Calu3 (cell line): Measurements from ENCODE around the gene CEACAM4. TPM values are rescaled to one million over a fixed set of nuclear protein-coding genes. Genes with fewer than 3 reads are reported as not detected.

Experiments used
- BruUV-seq: library from RNA; stranded (reverse); fragments of 400-500 nt; replicated peaks from 2 replicates; lab custom pipeline; 2021; lab: Mats Ljungman, UMichigan
- CTCF ChIA-PET: fragments of 300-600 bp; sonication (Branson Sonifier 250); formaldehyde crosslinking; loops from one replicate; lab custom pipeline; 2022; ENCODE audit warnings: antibody characterized with exemption; lab: Charles Lee
- DNase-seq: peaks from one replicate; pipeline ENCODE4 v3.0.0; 2022
- H3K27ac Mint-ChIP-seq: one replicate; pipeline ENCODE4 v1.8.0; 2022; ENCODE audit warnings: mixed read lengths; ENCODE audit not compliant: unreplicated experiment
- H3K27me3 Mint-ChIP-seq: one replicate; pipeline ENCODE4 v1.8.0; 2022; ENCODE audit warnings: mixed read lengths; ENCODE audit not compliant: unreplicated experiment
- H3K36me3 Mint-ChIP-seq: one replicate; pipeline ENCODE4 v1.8.0; 2022; ENCODE audit warnings: mild to moderate bottlenecking, moderate library complexity, mixed read lengths; ENCODE audit not compliant: insufficient read depth, unreplicated experiment
- H3K4me1 Mint-ChIP-seq: one replicate; pipeline ENCODE4 v1.8.0; 2022; ENCODE audit warnings: mild to moderate bottlenecking, low read depth, mixed read lengths; ENCODE audit not compliant: unreplicated experiment
- H3K4me3 Mint-ChIP-seq: one replicate; pipeline ENCODE4 v1.8.0; 2022; ENCODE audit warnings: mild to moderate bottlenecking, low read depth, moderate library complexity, mixed read lengths; ENCODE audit not compliant: unreplicated experiment
- H3K9me3 Mint-ChIP-seq: one replicate; pipeline ENCODE4 v1.8.0; 2022; ENCODE audit warnings: low read depth, mixed read lengths; ENCODE audit not compliant: unreplicated experiment
- intact Hi-C: fragments of 100-400 bp; cut with micrococcal nuclease; formaldehyde crosslinking; loops from one replicate; pipeline ENCODE4 v1.10.0; 2022; ENCODE audit not compliant: unreplicated experiment
- total RNA-seq: library from RNA; stranded (reverse); gene quantifications from 2 replicates; pipeline ENCODE4 v1.2.3, GENCODE V29; 2022
- TF ChIP-seq, protein P1 (sequence below): fragments of 200-600 bp; IDR thresholded peaks from one replicate; pipeline ENCODE4 v1.8.0; 2022; ENCODE audit warnings: antibody characterized with exemption; ENCODE audit not compliant: unreplicated experiment

Gene CEACAM4
- total RNA-seq, 1 experiment from 2014 or later: not detected

- BruUV-seq: no TSS peak
- CTCF ChIA-PET: interaction anchor here (0.6 to 2.7 kb wide), 9 partner anchors 10 to 234 kb away, joined by 3 to 26 read pairs (median 4); partner anchors contain the start of gene DMAC2
- no peaks in the 10 kb centered on the region for H3K9me3 Mint-ChIP-seq
- H3K4me3 Mint-ChIP-seq: no peak overlapping the region
- H3K36me3 Mint-ChIP-seq: no peaks in the 10 kb centered on the region
- H3K4me1 Mint-ChIP-seq: peaks cover 3% of the 10 kb centered on the region
- peaks cover 97% of the 10 kb centered on the region for H3K27me3 Mint-ChIP-seq
- TF ChIP-seq, protein P1, sequence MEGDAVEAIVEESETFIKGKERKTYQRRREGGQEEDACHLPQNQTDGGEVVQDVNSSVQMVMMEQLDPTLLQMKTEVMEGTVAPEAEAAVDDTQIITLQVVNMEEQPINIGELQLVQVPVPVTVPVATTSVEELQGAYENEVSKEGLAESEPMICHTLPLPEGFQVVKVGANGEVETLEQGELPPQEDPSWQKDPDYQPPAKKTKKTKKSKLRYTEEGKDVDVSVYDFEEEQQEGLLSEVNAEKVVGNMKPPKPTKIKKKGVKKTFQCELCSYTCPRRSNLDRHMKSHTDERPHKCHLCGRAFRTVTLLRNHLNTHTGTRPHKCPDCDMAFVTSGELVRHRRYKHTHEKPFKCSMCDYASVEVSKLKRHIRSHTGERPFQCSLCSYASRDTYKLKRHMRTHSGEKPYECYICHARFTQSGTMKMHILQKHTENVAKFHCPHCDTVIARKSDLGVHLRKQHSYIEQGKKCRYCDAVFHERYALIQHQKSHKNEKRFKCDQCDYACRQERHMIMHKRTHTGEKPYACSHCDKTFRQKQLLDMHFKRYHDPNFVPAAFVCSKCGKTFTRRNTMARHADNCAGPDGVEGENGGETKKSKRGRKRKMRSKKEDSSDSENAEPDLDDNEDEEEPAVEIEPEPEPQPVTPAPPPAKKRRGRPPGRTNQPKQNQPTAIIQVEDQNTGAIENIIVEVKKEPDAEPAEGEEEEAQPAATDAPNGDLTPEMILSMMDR: peak; percentile 94
- intact Hi-C loops: loop anchor here (1.0 to 10.0 kb wide), 4 partner anchors 54 to 226 kb away; no protein-coding TSS in a partner anchor
- peak; percentile 91 for DNase-seq
- H3K27ac Mint-ChIP-seq: no peak overlapping the region
These were observed 56.2 kb downstream of the CEACAM4 start for GRCh38 chr19:41570639-41571112.

GRCh38 chr19:41570179-41570578 lies 56.7 kb downstream of the CEACAM4 start:
- Mint-ChIP-seq H3K27me3 (peaks cover 97% of the 10 kb centered on the region), H3K27ac (no peak overlapping the region), H3K9me3 (no peaks in the 10 kb centered on the region), H3K36me3 (no peaks in the 10 kb centered on the region), H3K4me1 (no peaks in the 10 kb centered on the region), H3K4me3 (no peak overlapping the region)
- no TSS peak for BruUV-seq
- intact Hi-C loops: loop anchor here (1.0 to 10.0 kb wide), 4 partner anchors 53 to 225 kb away; no protein-coding TSS in a partner anchor
- CTCF ChIA-PET: interaction anchor here (0.9 to 2.7 kb wide), 8 partner anchors 10 to 161 kb away, joined by 3 to 26 read pairs (median 5); partner anchors contain the start of gene DMAC2
- DNase-seq: peak; percentile 22
- TF ChIP-seq, protein P1: no peak

DNA sequence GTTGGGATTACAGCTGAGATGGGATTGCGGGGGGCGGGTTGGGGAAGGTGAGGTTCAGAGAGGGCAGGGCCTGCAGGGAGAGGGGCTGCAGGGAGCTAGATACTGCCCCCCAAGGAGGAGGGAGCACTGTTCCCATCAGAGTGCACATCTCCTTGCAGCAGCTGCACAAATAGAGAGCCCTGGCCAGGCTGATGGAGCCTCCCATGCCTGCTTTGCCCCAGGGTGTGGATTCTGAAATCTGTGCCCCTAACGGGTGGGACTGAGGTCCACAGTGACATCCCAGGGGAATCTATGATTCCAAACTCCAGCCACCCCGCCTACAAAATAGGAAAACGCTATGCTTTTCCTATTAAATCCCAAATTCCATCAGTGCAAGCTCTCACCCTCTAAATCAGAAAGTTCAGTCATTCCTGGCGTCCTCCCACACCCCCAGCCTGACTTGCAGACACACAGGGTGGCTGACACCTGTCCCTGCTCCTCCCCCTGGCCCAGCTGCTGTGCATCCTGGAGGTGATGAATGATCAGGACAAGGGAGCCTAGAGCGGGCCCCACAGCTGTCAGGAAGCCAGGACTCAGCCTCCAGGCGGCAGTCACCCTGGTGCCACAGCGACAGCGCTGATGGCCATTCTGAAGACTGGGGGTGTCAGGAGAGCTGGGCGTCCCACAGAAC lies 57.3 kb downstream of the CEACAM4 start:
- no peaks in the 10 kb centered on the region for H3K9me3 Mint-ChIP-seq
- intact Hi-C loops: loop anchor here (1.0 to 10.0 kb wide), 4 partner anchors 53 to 225 kb away; no protein-coding TSS in a partner anchor
- CTCF ChIA-PET: interaction anchor here (0.9 to 2.7 kb wide), 7 partner anchors 9 to 130 kb away, joined by 3 to 26 read pairs (median 4); partner anchors contain the start of gene DMAC2
- no peaks in the 10 kb centered on the region for H3K36me3 Mint-ChIP-seq
- no peak overlapping the region for H3K27ac Mint-ChIP-seq
- DNase-seq: no peak
- H3K4me3 Mint-ChIP-seq: no peak overlapping the region
- no TSS peak for BruUV-seq
- no peaks in the 10 kb centered on the region for H3K4me1 Mint-ChIP-seq
- H3K27me3 Mint-ChIP-seq: peaks cover 94% of the 10 kb centered on the region
- TF ChIP-seq, protein P1: no peak

Other genes starting within 250 kb of the CEACAM4 start
- gene EXOSC5, start 229.7 kb downstream of the CEACAM4 start, total RNA-seq: 44.7 and 49.5 TPM in 2 replicates
- gene BCKDHA, start 229.3 kb downstream of the CEACAM4 start, total RNA-seq: 19.8 and 25.2 TPM in 2 replicates
- gene B3GNT8, start 199.7 kb downstream of the CEACAM4 start, total RNA-seq: 0.19 TPM in 1 of 2 replicates, not detected in the other
- gene DMAC2, start 187.2 kb downstream of the CEACAM4 start, total RNA-seq: 50.5 and 50.8 TPM in 2 replicates
- gene ERICH4, start 183.9 kb downstream of the CEACAM4 start, total RNA-seq: not detected in 2 replicates
- gene CEACAM21, start 50.9 kb downstream of the CEACAM4 start, total RNA-seq: not detected in 2 replicates
- 5.9 and 9.0 TPM in 2 replicates for gene CEACAM7, start 61.2 kb upstream of the CEACAM4 start, total RNA-seq
- 1.1 and 3.4 TPM in 2 replicates for gene CEACAM5, start 81.6 kb upstream of the CEACAM4 start, total RNA-seq
- 44.5 and 98.9 TPM in 2 replicates for gene CEACAM6, start 128.5 kb upstream of the CEACAM4 start, total RNA-seq
- not detected in 2 replicates for gene CEACAM3, start 169.5 kb upstream of the CEACAM4 start, total RNA-seq
- gene LYPD4, start 217.6 kb upstream of the CEACAM4 start, total RNA-seq: not detected in 2 replicates
- not detected in 2 replicates for gene DMRTC2, start 218.0 kb upstream of the CEACAM4 start, total RNA-seq
- 2,051 and 2,220 TPM in 2 replicates for gene RPS19, start 233.2 kb upstream of the CEACAM4 start, total RNA-seq